ENCODE measurements around the gene R3HDM2. TPM values are rescaled to one million over a fixed set of nuclear protein-coding genes. Genes with fewer than 3 reads are reported as not detected.

Gene R3HDM2
- total RNA-seq, 1 donor from 2014 or later: 48.9 TPM

- DNase-seq: no peak
- intact Hi-C loops (cut with DNase I): no loop called here
- no peak for ATAC-seq (ENCODE audit: poor library complexity)
Observed at GRCh38 chr12:57220770-57221168, 210.1 kb downstream of the R3HDM2 start.

- ATAC-seq (ENCODE audit: poor library complexity) (no peak), DNase-seq (no peak)
- intact Hi-C loops (cut with DNase I): no loop called here
Observed at GRCh38 chr12:57219993-57220754, 210.7 kb downstream of the R3HDM2 start.

GRCh38 chr12:57219205-57219992, 211.4 kb downstream of the R3HDM2 start:
- intact Hi-C loops (cut with DNase I): no loop called here
- no peak for ATAC-seq (ENCODE audit: poor library complexity)
- DNase-seq: no peak

GRCh38 chr12:57218030-57218853, 212.6 kb downstream of the R3HDM2 start:
- ATAC-seq (ENCODE audit: poor library complexity): no peak
- intact Hi-C loops (cut with DNase I): no loop called here
- DNase-seq: no peak

GRCh38 chr12:57216921-57217879, 213.6 kb downstream of the R3HDM2 start:
- DNase-seq (no peak), ATAC-seq (ENCODE audit: poor library complexity) (no peak)
- intact Hi-C loops (cut with DNase I): no loop called here

GRCh38 chr12:57216014-57216911, 214.6 kb downstream of the R3HDM2 start, which contains the start of gene NXPH4:
Gene NXPH4 (plus strand): TSS chr12:57216794. CDS start chr12:57216970, 176 bp downstream.
- ATAC-seq (ENCODE audit: poor library complexity) (no peak), DNase-seq (no peak)
- intact Hi-C loops (cut with DNase I): no loop called here

- intact Hi-C loops (cut with DNase I): no loop called here
- ATAC-seq (ENCODE audit: poor library complexity) (no peak), DNase-seq (no peak)
Observed at GRCh38 chr12:57215668-57216013, 215.2 kb downstream of the R3HDM2 start.

- intact Hi-C loops (cut with DNase I): no loop called here
- no peak for DNase-seq
- ATAC-seq (ENCODE audit: poor library complexity): no peak
Observed at GRCh38 chr12:57215065-57215464, 215.8 kb downstream of the R3HDM2 start.

GRCh38 chr12:57214398-57214781, 216.5 kb downstream of the R3HDM2 start:
- peak; percentile 71 for ATAC-seq (ENCODE audit: poor library complexity)
- peak; percentile 76 for DNase-seq
- intact Hi-C loops (cut with DNase I): no loop called here

- DNase-seq (no peak), ATAC-seq (ENCODE audit: poor library complexity) (no peak)
- intact Hi-C loops (cut with DNase I): loop anchor here (2.0 kb wide), 1 partner anchor 29 kb away; no protein-coding TSS in a partner anchor
Observed at GRCh38 chr12:57213763-57214397, 217.0 kb downstream of the R3HDM2 start.

GRCh38 chr12:57213058-57213715, 217.7 kb downstream of the R3HDM2 start:
- intact Hi-C loops (cut with DNase I): loop anchor here (2.0 kb wide), 1 partner anchor 30 kb away; no protein-coding TSS in a partner anchor
- ATAC-seq (ENCODE audit: poor library complexity): peak; percentile 83
- peak; percentile 92 for DNase-seq

- intact Hi-C loops (cut with DNase I): loop anchor here (2.0 kb wide), 1 partner anchor 30 kb away; no protein-coding TSS in a partner anchor
- DNase-seq (no peak), ATAC-seq (ENCODE audit: poor library complexity) (no peak)
Observed at GRCh38 chr12:57212701-57213057, 218.2 kb downstream of the R3HDM2 start.

- ATAC-seq (ENCODE audit: poor library complexity) (no peak), DNase-seq (no peak)
- intact Hi-C loops (cut with DNase I): loop anchor here (2.0 kb wide), 1 partner anchor 31 kb away; no protein-coding TSS in a partner anchor
Observed at GRCh38 chr12:57211791-57212700, 218.8 kb downstream of the R3HDM2 start.

- ATAC-seq (ENCODE audit: poor library complexity) (no peak), DNase-seq (no peak)
- intact Hi-C loops (cut with DNase I): no loop called here
Observed at GRCh38 chr12:57210926-57211692, 219.7 kb downstream of the R3HDM2 start.
